Dedifferentiated amniotic fluid mesenchymal stem cell (primary cell): ENCODE results near the gene RPS3.
A peak's percentile ranks its signal among the peaks of the same experiment; 100 is the strongest.

ENCODE experiments used
- DNase-seq: peaks from one replicate; pipeline ENCODE4 v3.0.0-alpha.2; 2016; ENCODE audit errors: extremely low spot score

RPS3 gene

DNA sequence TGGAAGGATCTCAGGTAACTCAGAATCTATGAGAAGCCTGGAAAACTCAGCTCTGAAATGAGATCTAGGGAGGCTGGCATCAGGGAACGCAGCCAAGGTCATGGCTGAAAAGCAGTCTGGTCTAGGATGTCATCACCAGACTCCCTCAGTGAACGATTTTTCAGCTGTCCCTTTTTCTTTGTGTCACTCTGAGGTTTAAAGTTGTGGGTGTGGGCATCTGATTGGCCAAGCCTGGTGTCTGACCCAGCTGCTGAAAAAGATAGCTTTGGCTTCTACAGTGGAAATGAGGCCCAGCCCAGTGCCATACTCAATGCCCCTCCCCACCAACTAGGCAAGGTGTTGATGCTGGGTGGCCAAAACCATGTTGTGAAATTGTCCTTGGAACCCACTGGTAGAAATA lies 14.5 kb downstream of the RPS3 start:
- DNase-seq, result no peak

DNA sequence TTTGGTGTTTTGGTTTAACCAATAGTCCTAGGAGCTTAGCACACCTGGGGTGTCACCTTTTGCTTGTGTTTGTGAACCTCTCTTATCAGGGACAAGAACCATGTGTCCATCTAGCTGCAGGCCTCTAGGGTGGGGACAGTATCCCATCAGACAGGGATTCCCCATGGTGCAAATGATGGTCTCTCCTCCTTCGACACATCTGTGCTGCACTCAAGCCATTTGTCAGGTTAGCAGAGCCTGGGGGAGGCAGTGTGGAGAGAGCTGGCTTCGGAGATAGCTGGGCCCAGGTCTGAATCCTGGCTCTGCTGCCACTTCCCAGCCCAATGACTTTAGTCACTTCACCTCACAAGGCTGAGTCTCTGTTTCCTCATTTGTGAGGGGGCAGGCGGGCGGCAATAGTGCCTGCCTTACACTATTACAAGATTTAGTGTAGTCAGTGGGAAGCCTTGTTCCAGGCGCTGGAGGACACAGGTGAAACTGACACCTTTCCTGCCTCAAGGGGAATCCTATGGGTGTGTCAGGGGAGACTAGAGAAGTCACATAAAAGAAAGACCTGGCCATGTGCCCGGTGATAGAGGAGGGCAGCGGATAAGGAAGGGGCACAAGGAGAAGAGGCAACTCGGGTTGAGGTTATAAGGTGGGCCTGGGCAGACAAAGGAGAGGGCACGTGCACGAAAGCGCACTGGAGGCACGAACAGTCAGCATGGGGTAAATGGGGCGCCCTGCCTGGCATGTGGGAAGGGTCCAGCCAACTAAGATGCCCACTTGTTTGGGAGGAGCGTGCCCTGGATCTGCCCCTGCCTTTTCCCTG lies 21.1 kb downstream of the RPS3 start:
- no peak for DNase-seq

DNA sequence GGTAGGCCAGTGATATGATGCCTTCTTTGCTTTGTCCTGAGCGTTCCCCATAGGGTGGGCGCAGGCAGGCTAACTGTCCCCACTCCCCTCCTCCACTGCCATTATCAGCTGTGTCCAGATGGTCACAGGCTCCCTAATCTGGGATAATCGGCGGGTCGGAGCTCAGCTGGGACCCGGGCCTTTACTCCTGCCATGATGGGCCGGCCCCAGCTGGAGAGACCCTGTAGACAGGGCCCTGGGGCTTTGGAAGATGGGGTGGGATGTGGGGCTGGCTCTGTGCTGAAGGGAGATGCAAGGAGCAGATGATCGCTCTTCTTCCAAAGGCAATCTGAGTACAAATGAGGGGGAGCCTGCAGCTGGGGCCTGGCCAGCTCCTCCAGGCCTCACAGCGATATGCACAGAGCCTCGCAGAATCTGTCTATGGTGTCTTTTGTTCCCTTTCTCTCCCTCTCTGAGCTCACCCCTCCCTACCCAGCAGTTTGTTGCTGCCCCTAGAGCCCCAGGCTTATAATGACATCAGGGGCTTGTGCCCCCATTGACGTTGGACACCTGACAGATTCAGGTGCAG lies 21.8 kb downstream of the RPS3 start:
- DNase-seq, result no peak

DNA sequence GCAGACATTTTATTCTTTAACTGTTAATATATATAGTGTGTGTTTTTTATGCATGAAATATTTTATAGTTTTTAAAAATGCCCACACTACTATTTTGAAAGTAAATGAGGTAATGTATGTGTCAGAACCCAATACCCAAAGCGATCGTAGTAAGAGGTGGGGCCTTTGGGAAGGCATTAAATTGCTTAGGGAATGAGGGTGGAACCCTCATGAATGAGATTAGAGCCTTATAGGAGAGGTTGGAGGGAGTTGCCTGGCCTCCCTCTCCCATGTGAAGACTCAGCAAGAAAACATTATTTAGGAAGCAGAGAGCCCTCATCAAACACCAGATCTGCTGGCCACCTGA lies 22.6 kb downstream of the RPS3 start:
- no peak for DNase-seq

DNA sequence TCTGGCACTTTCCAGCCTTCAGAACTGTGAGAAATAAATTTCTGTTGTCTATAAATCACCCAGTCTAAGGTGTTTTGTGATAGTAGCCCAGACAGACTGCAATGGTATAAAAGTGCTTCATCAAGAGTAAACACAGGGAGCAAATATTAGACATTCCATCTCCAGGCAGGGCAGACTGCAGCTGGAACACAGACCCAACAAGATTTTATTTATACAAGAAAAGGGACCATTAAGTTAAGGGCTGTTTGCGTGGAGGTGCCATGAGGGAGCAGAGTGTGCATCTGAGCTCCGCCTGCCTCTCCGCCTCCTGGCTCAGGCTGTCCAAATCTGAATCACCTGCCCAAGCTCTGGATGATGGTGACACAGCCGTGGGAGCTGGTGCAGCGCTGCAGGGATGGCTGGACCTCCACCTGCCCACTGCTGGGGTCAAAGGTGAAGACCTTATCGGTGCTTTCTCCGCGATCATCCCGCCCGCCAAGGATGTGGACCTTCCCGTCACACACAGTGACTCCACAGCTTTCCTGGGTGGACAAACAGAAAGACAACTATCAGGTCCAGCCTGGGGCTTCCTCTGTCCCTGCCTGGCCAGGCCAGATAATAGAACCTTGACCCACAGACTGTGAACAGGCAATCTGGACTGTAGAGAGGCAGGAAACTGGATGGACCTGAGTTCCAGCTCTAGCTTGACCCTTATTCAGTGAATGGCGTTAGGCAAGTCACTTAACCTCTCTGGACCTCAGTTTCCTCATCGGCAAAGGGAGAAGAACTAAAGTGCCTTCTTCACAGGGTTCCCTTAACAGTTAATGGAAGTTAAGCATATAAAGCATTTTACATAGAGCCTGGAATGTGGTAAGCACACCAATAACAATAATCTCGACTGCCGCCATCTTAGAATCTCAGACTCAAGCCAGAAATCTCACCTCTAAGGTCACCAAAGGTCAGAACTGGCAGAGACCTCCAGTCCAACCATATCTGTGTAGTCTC lies 23.2 kb downstream of the RPS3 start:
- DNase-seq, result no peak

DNA sequence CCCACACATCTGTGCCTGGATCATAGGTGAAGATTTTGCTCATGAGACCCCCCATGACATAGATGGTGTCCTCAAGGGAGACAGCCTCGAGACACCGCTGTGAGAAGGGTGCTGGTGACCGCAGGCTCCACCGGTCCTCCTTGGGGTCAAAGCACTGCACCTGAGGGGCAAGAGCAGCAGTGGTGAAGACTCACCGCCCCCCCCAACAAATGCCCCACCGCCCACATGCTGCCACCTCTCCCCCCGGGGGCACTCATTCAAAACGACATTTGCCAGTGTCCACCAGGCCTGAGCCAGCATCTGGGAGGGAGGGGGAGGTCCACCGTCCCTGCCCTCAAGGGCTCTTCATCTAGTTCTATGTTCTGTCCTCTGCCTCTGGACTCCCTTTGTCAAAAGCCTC lies 24.4 kb downstream of the RPS3 start:
- no peak for DNase-seq

DNA sequence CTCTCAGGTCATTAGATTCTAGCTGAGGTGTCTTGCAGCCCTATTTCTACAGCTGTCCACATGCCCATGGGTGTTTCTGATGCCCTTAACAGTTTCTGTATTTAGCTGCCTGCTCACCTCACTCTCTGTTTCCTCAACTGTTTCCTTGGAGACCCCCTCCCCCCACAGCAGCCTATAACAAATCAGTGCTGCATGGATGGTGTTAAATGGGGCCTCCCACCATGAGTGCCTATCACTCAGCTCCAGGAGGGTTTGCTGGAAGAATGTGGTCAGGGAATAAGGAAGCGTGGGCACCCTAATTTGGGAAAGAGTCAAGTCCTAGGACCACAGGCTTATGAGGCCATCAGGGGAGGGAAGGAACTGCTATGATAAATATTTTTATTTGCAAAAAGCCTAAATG lies 25.1 kb downstream of the RPS3 start:
- DNase-seq, result no peak

DNA sequence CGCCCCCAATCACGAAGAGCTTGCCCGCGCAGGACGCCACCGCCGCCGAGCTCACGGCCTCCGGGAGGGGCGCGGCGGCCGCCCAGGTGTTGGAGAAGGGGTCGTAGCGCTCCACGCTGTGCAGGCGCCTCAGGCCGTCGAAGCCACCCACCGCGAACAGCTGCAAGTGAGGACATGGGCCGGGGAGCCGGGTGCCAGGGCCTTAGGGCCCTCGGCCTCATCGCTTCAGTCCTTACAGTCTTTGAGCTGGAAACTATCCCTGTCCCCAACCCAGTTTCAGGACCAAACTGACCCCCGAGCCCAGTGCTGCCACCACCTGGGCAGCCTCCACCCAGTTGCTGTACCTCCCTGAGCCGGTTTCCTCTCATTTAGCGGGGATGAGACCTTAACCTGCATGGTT lies 26.1 kb downstream of the RPS3 start:
- DNase-seq, result no peak

DNA sequence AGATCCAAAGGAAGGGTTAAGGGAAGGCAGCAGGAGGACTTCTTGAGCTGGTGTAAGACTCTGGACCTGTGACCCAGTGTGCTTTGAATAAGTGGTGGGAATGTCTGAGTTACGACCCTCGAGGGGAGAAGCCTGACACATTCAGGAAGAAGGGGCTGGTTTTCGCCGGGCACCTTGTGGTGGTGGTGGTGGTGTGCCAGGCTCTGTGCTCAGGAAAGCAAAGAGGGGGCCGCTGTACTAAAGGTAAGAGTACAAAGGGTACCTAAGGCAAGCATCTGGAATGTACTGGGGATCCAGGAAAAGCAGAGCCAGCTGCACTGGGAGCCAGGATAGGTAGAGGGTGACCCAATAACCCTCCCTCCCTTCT lies 27.4 kb downstream of the RPS3 start:
- no peak for DNase-seq

DNA sequence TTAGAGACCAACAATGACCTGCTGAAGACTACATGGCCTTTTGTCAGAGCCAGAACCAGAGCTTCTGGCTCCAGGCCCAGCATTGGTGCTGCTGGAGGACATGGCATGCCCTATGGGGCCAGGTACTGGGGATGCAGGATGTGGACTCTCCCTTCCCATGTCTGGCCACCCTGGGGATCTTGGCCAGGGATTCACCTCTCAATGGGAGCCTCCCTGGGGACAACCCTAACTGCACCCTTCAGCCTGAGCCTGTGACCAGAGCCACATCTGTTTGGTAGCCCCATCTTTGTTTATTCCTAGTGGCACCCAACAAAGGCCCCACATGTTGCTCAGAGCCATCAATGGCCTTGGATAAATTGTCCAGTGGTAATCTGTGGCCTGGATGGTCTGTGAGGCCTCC lies 27.9 kb downstream of the RPS3 start:
- DNase-seq, result no peak

DNA sequence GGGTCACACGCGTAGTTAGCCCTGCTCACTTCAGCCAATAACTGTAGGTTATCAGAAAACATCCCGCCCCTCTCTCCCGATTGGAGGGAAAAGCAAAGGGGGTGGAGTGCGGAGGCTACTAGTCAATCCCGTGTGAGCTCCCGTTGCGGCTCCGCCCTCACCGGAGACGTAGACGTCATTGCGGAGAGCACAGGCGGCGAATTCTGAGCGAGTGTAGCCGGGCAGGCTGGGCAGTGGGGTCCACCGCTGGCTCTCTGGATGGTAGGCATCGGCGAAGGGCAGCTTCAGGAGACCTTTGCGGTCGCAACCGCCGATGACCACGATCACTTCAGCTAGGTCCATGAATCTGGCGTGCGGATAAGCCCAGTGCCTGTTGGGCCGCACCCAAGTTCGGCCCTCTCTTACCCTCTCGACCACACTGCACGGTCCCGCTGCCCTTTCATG lies 29.0 kb downstream of the RPS3 start:
- peak; percentile 89 for DNase-seq

DNA sequence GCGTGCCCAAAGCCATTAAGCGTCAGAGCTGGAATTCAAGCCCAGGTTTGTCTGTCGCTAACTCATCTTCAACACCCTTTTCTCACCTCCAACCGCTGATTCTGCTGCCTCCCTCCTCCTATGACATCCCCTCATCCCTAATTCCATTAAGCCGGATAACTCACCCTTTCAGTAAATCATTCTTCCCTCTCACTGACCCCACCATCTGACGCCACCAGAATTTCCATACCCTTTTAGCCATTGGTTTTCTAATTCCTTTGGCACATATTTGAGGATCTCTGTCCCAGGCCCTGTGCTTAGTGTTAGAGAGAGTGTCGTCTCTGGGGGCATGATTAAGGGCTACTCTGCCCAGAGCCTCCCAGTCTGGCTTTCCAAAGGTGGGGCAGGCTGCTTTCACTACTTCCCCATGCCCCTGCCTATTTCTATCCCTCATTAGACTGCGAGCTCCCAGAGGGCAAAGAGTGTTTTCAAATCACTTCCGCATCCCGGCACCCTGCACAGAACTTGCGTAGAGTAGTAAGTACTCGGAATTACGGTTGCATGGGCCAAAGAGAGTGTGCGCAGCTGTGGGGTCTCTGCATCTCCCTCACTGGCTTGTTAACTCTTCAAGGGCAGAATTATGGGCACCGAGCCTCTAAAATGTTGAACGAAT lies 29.8 kb downstream of the RPS3 start:
- DNase-seq, result no peak

DNA sequence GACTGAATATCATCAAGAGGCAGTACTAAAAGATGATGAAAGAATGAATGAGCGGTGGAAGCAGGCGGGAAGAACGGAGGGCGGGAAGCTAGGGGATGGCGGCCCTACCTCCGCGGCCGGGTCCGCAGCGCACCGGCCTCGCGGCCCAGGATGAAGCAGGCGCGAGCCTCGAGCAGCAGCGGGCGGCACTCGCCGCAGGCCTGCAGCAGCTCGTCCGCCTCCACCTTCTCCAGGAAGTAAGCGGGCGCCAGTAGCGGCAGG lies 30.3 kb downstream of the RPS3 start:
- DNase-seq, result no peak

DNA sequence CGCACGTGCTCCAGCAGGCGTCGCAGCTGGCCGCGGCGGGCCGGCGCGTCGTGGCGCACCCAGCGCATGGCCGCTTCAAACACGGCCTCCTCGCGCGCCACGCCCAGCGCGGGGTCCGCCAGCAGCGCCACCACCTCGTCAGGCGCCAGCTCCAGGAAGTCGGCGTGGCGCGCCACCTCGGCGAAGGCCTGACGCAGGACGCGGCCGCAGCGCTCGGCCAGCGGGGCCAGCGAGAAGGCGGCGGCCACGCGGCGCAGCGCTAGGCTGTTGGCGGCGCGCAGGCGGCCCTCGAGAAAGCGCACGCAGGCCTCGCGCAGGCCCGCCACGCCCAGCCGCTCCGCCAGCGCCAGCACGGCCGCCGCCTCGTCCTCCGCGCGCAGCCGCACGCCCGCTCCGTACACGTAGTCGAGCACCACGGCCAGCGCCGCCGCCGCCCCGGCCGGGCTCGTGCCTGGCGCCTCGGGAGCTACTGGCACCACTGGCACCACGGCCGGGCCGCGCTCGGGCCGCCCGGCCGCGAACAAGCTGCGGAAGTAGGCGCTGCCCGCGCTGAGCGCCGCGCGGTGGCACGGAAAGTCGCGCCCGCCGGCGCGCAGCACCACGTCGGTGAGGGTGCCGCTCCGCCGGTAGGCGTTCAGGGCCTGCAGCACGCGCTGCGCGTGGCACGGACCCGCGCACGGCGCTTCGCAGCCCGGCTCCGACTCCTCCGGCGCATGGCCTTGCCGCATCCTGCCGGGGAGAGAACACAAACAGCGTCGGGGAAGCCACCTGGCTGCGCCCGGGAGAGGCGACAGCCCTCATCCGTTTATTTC lies 30.8 kb downstream of the RPS3 start:
- DNase-seq, result peak; percentile 47

DNA sequence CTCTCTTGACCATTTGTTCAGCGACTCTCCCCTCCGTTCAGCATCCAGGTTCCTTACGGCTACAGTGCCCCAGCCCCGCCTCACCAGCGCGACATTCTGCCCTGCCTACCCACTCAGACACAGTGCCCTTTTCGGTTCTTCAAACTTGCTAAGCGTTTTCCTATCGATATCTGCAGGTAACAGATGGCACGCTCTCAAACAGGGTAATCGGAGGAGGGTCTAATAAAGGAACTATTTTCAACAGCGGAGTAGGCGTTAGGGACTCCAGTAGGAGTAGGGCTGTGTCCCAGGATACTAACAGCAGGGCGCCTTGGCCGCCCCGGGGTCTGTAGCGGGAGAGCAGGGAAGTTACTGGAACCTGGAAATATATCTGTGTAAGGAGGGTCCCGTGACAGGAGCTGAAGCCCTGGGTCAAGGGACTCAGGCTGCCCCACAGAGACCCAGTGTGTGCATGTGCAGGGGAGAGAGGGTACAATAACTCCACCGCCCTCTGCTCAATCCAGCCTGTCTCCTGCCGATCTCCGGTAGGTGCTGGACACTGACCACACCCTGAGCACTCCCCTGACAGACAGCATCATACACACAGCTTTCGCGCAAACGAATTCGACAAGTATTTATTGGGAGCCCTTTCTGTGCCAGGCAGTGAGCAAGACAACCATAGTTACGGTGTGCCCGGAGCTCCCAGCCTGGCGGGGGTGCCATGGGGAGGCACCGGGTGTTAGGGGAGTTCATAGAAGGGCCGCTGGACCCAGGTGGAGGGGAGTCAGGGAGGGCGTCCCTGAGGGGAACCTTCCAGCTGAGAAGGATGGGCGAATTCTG lies 31.6 kb downstream of the RPS3 start:
- DNase-seq, result no peak

DNA sequence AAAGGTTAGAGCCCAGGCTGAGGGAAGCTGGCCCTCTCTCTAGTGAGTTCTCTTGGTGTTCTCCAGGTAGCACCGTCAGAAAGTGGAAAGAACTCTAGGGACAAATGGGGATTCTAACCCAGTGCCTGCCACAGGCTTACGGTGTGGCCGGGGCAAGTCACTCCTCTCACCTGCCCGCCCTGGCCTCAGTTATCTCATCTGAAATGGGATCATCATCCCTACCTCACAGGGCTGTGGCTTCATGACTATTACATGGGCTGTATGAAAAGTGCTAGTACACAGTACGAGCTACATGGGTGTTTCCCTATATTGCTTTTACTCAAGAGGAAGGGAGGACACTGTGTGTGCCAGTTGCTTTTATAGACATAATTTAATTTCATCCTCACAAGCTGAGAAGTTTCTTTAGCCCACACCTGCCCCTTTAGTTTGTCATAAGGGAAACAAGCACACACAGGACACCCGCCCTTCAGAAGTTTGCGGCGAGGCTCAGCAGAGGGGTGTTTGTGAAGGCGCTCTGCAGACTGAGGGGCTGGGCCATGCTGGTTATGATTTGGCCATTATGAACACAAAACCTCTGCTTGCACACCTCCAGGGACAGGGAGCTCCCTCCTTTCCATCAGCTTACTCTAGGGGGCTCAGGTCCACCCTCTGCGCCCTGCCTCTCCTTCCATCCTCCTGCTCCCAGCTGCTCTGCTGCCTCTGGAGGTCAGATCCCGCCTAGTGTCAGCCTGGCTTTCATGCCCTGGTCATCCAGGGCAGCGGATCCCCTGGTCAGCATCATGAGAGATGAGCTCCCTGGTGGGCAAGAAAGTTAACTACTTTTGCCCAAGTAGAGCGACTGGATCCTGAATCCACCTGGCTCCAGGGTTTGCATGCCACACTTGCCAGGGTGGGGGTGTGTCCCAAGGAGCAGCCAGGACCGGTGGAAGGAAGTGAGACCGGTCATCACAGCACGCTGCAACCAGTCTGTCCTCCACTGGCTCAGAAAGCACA lies 32.5 kb downstream of the RPS3 start:
- DNase-seq, result no peak

DNA sequence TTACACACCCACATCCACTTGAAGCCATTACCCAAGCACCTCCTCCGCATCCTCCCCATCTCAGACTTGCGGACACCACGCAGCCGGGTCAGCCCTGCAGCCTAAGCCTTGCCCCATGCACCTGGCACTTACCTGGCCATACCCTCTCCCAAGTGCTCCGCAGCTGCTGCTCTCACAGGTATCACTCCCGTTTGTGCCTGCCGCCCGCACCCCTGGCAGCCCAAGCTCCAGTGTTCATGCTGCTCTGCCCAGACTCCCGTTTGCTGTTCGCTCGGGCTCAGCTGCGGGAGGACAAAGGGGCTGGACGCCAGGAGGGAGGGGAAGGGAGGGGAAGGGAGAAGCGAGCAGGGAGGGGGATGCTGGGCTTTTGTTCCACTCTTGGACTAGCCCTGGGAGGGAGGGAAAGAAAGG lies 33.6 kb downstream of the RPS3 start, which contains the start of gene KLHL35:
TSS of gene KLHL35 (minus strand) at position 293 of the 411 bp plus-strand sequence. CDS start 2,574 bp downstream, outside the sequence.
- no peak for DNase-seq

DNA sequence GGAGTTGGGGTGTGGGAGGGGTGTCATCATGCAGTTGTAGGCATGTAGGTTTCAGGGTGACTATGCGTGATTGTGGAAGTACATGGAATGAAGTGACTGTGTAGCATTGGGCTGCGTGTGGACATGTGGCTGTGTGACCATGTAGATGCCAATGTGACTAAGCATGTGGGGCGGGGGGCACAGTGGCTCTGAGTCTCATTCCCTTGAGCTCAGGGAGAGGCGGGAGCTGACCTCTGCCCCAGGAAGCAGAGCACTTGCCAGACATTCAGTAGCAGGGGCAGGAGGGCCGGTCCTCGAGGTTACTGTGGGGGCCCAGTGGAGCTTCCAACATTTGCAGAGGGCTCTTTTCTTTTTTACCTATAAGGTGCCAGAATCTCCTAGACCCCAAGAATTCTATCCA lies 34.1 kb downstream of the RPS3 start:
- no peak for DNase-seq

DNA sequence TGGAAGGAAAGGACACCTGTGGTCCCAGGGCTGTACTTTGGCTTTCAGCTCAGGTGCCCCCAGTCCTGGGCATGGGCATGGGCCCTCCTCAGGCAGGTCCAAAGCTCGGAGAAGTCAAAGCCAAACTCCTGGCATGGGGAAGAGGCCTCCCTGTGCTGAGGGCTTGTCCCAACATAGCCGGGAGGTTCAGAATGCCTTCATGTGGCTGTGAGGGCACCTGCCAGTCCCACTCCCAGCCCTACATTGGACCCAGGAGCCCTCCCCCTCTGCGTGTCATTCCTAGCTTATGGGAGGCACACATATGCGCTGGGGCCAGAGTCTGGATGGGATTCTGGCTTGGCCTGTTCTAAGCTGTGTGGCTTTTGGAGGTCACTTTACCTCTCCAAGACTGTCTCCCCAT lies 34.7 kb downstream of the RPS3 start:
- no peak for DNase-seq
